Measurements from ENCODE around the gene ADPRHL1.

ADPRHL1 gene

GRCh38 chr13:113403255-113404104 is 49.8 kb downstream of the ADPRHL1 start:
- no peaks in the 10 kb centered on the region for H3K27me3 ChIP-seq (ENCODE audit: low read depth, low read length)
- no peak overlapping the region for H3K4me3 ChIP-seq (ENCODE audit: low read depth in 1 of 2, low read length in 2 of 2)
- H3K4me1 ChIP-seq (ENCODE audit: control insufficient read depth in 1 of 2, insufficient read depth in 2 of 2, low read length in 2 of 2) = no peaks in the 10 kb centered on the region
- H3K9me3 ChIP-seq (ENCODE audit: control insufficient read depth in 1 of 2, low read length in 2 of 2) = no peaks in the 10 kb centered on the region
- no peaks in the 10 kb centered on the region for H3K36me3 ChIP-seq (ENCODE audit: control insufficient read depth in 1 of 2, insufficient read depth in 2 of 2, low read length in 2 of 2)
- H3K27ac ChIP-seq (ENCODE audit: low read length) = no peak overlapping the region

GRCh38 chr13:113402471-113403254 is 50.6 kb downstream of the ADPRHL1 start:
- H3K27ac ChIP-seq (ENCODE audit: low read length) = no peak overlapping the region

GRCh38 chr13:113401452-113402415 is 51.6 kb downstream of the ADPRHL1 start:
- no peaks in the 10 kb centered on the region for H3K36me3 ChIP-seq (ENCODE audit: control insufficient read depth in 1 of 2, insufficient read depth in 2 of 2, low read length in 2 of 2)
- no peak overlapping the region for H3K27ac ChIP-seq (ENCODE audit: low read length)
- H3K27me3 ChIP-seq (ENCODE audit: low read depth, low read length) = no peaks in the 10 kb centered on the region
- H3K4me1 ChIP-seq (ENCODE audit: control insufficient read depth in 1 of 2, insufficient read depth in 2 of 2, low read length in 2 of 2) = no peaks in the 10 kb centered on the region
- H3K9me3 ChIP-seq (ENCODE audit: control insufficient read depth in 1 of 2, low read length in 2 of 2) = no peaks in the 10 kb centered on the region
- H3K4me3 ChIP-seq (ENCODE audit: low read depth in 1 of 2, low read length in 2 of 2) = no peak overlapping the region

More at GRCh38 chr13:113402471-113403254, 50.6 kb downstream of the ADPRHL1 start:
- H3K9me3 ChIP-seq (ENCODE audit: control insufficient read depth in 1 of 2, low read length in 2 of 2) = no peaks in the 10 kb centered on the region
- H3K36me3 ChIP-seq (ENCODE audit: control insufficient read depth in 1 of 2, insufficient read depth in 2 of 2, low read length in 2 of 2) = no peaks in the 10 kb centered on the region
- no peak overlapping the region for H3K4me3 ChIP-seq (ENCODE audit: low read depth in 1 of 2, low read length in 2 of 2)
- no peaks in the 10 kb centered on the region for H3K4me1 ChIP-seq (ENCODE audit: control insufficient read depth in 1 of 2, insufficient read depth in 2 of 2, low read length in 2 of 2)
- no peaks in the 10 kb centered on the region for H3K27me3 ChIP-seq (ENCODE audit: low read depth, low read length)

- Histone ChIP-seq H3K4me3 (ENCODE audit: low read depth in 1 of 2, low read length in 2 of 2) (no peak overlapping the region), H3K36me3 (ENCODE audit: control insufficient read depth in 1 of 2, insufficient read depth in 2 of 2, low read length in 2 of 2) (no peaks in the 10 kb centered on the region), H3K9me3 (ENCODE audit: control insufficient read depth in 1 of 2, low read length in 2 of 2) (no peaks in the 10 kb centered on the region), H3K4me1 (ENCODE audit: control insufficient read depth in 1 of 2, insufficient read depth in 2 of 2, low read length in 2 of 2) (no peaks in the 10 kb centered on the region), H3K27me3 (ENCODE audit: low read depth, low read length) (no peaks in the 10 kb centered on the region), H3K27ac (ENCODE audit: low read length) (no peak overlapping the region)
These were observed 52.5 kb downstream of the ADPRHL1 start for GRCh38 chr13:113400621-113401451.

- no peak overlapping the region for H3K4me3 ChIP-seq (ENCODE audit: low read depth in 1 of 2, low read length in 2 of 2)
- no peaks in the 10 kb centered on the region for H3K4me1 ChIP-seq (ENCODE audit: control insufficient read depth in 1 of 2, insufficient read depth in 2 of 2, low read length in 2 of 2)
- H3K9me3 ChIP-seq (ENCODE audit: control insufficient read depth in 1 of 2, low read length in 2 of 2) = no peaks in the 10 kb centered on the region
- H3K27me3 ChIP-seq (ENCODE audit: low read depth, low read length) = no peaks in the 10 kb centered on the region
- no peak overlapping the region for H3K27ac ChIP-seq (ENCODE audit: low read length)
- H3K36me3 ChIP-seq (ENCODE audit: control insufficient read depth in 1 of 2, insufficient read depth in 2 of 2, low read length in 2 of 2) = no peaks in the 10 kb centered on the region
These were observed 53.5 kb downstream of the ADPRHL1 start for GRCh38 chr13:113399755-113400149.

- Histone ChIP-seq H3K9me3 (ENCODE audit: control insufficient read depth in 1 of 2, low read length in 2 of 2) (no peaks in the 10 kb centered on the region), H3K27me3 (ENCODE audit: low read depth, low read length) (no peaks in the 10 kb centered on the region), H3K36me3 (ENCODE audit: control insufficient read depth in 1 of 2, insufficient read depth in 2 of 2, low read length in 2 of 2) (no peaks in the 10 kb centered on the region), H3K4me3 (ENCODE audit: low read depth in 1 of 2, low read length in 2 of 2) (no peak overlapping the region), H3K4me1 (ENCODE audit: control insufficient read depth in 1 of 2, insufficient read depth in 2 of 2, low read length in 2 of 2) (peaks cover 0 to 2% of the 10 kb centered on the region in 2 donors), H3K27ac (ENCODE audit: low read length) (no peak overlapping the region)
These were observed 54.1 kb downstream of the ADPRHL1 start for GRCh38 chr13:113398963-113399754.

- H3K9me3 ChIP-seq (ENCODE audit: control insufficient read depth in 1 of 2, low read length in 2 of 2) = no peaks in the 10 kb centered on the region
- no peaks in the 10 kb centered on the region for H3K36me3 ChIP-seq (ENCODE audit: control insufficient read depth in 1 of 2, insufficient read depth in 2 of 2, low read length in 2 of 2)
These were observed 55.5 kb downstream of the ADPRHL1 start for GRCh38 chr13:113397608-113398425.

GRCh38 chr13:113394339-113394640 is 59.0 kb downstream of the ADPRHL1 start:
- Histone ChIP-seq H3K4me1 (ENCODE audit: control insufficient read depth in 1 of 2, insufficient read depth in 2 of 2, low read length in 2 of 2) (peaks cover 0 to 11% of the 10 kb centered on the region in 2 donors), H3K36me3 (ENCODE audit: control insufficient read depth in 1 of 2, insufficient read depth in 2 of 2, low read length in 2 of 2) (no peaks in the 10 kb centered on the region), H3K4me3 (ENCODE audit: low read depth in 1 of 2, low read length in 2 of 2) (peak overlapping the region in 1 of 2 donors; percentile 81), H3K27ac (ENCODE audit: low read length) (no peak overlapping the region), H3K27me3 (ENCODE audit: low read depth, low read length) (no peaks in the 10 kb centered on the region), H3K9me3 (ENCODE audit: control insufficient read depth in 1 of 2, low read length in 2 of 2) (no peaks in the 10 kb centered on the region)

More at GRCh38 chr13:113397608-113398425, 55.5 kb downstream of the ADPRHL1 start:
- Histone ChIP-seq H3K27me3 (ENCODE audit: low read depth, low read length) (no peaks in the 10 kb centered on the region), H3K4me1 (ENCODE audit: control insufficient read depth in 1 of 2, insufficient read depth in 2 of 2, low read length in 2 of 2) (peaks cover 0 to 11% of the 10 kb centered on the region in 2 donors), H3K27ac (ENCODE audit: low read length) (no peak overlapping the region), H3K4me3 (ENCODE audit: low read depth in 1 of 2, low read length in 2 of 2) (no peak overlapping the region)

GRCh38 chr13:113393563-113394338 is 59.5 kb downstream of the ADPRHL1 start:
- Histone ChIP-seq H3K4me1 (ENCODE audit: control insufficient read depth in 1 of 2, insufficient read depth in 2 of 2, low read length in 2 of 2) (peaks cover 0 to 11% of the 10 kb centered on the region in 2 donors), H3K4me3 (ENCODE audit: low read depth in 1 of 2, low read length in 2 of 2) (peak overlapping the region; percentile 74 to 81), H3K27me3 (ENCODE audit: low read depth, low read length) (no peaks in the 10 kb centered on the region), H3K36me3 (ENCODE audit: control insufficient read depth in 1 of 2, insufficient read depth in 2 of 2, low read length in 2 of 2) (no peaks in the 10 kb centered on the region), H3K27ac (ENCODE audit: low read length) (no peak overlapping the region), H3K9me3 (ENCODE audit: control insufficient read depth in 1 of 2, low read length in 2 of 2) (no peaks in the 10 kb centered on the region)
